Left cardiac atrium (tissue), 4 donors: Measurements from ENCODE around the gene TNNT2. TPM values are rescaled to one million over a fixed set of nuclear protein-coding genes. Genes with fewer than 3 reads are reported as not detected.
A peak's percentile ranks its signal among the peaks of the same experiment; 100 is the strongest.

Experiments
- ATAC-seq, 2 donors: fragments of 200-7000 bp; cut with Tn5 transposase; one replicate each; pipeline ENCODE4 v1.9.1; 2020; ENCODE audit warnings: mild to moderate bottlenecking in 2 of 2, moderate library complexity in 2 of 2
- DNase-seq: peaks from one replicate; pipeline ENCODE4 v3.0.0-alpha.2; 2020
- intact Hi-C, 2 donors: fragments of 100-400 bp; cut with DNase I; formaldehyde crosslinking; loops; one replicate each; pipeline versions ENCODE4 v1.14.1 to v1.15.1; 2022 to 2023
- total RNA-seq, 2 donors: library from RNA; stranded (reverse); fragmentation: NEBNext Ultra II Directional; extraction: Animal tissue kit (Norgen Biotek cat#: 25700); gene quantifications; one replicate each; pipeline ENCODE4 v1.2.1, GENCODE V29; 2021
- donor health status: DM: no; HTN: yes; CAD: no.
- donor health status: DM: no; HTN: yes; CAD: no; lungs with severe emphysema.
- donor health status: DM: yes; HTN: yes; CAD: no.
- donor health status: Dilated cardiomyopathy.

The TNNT2 gene
- total RNA-seq, 2 donors from 2014 or later, result 4,860 to 5,317 TPM

GRCh38 chr1:201404722-201405483 is 27.4 kb upstream of the TNNT2 start:
- intact Hi-C loops, result loop anchor here in 1 of 2 donors (5.0 kb wide), 2 partner anchors 58 to 153 kb away; no protein-coding TSS in a partner anchor
- DNase-seq (no peak), ATAC-seq (no peak)

- intact Hi-C loops, result no loop called here
- no peak for DNase-seq
- no peak for ATAC-seq
These were observed 26.6 kb upstream of the TNNT2 start for GRCh38 chr1:201404055-201404454.

GRCh38 chr1:201403359-201403758 is 25.9 kb upstream of the TNNT2 start:
- ATAC-seq, result no peak
- no peak for DNase-seq
- intact Hi-C loops, result no loop called here

- intact Hi-C loops, result no loop called here
These were observed 24.2 kb upstream of the TNNT2 start for GRCh38 chr1:201401700-201402099.

GRCh38 chr1:201400852-201401230 is 23.4 kb upstream of the TNNT2 start:
- ATAC-seq (peak; percentile 17 to 35), DNase-seq (no peak)
- intact Hi-C loops, result no loop called here

More at GRCh38 chr1:201401700-201402099, 24.2 kb upstream of the TNNT2 start:
- DNase-seq (no peak), ATAC-seq (peak in 1 of 2 donors; percentile 15)

GRCh38 chr1:201400212-201400851 is 22.9 kb upstream of the TNNT2 start:
- ATAC-seq (no peak), DNase-seq (no peak)
- intact Hi-C loops, result no loop called here

- no peak for DNase-seq
- ATAC-seq, result peak; percentile 44 to 46
- intact Hi-C loops, result no loop called here
These were observed 22.1 kb upstream of the TNNT2 start for GRCh38 chr1:201399352-201400126.

- no peak for DNase-seq
- no peak for ATAC-seq
- intact Hi-C loops, result no loop called here
These were observed 21.5 kb upstream of the TNNT2 start, which contains the start of gene LAD1 for GRCh38 chr1:201399018-201399351. Gene LAD1 (minus strand): TSS chr1:201399324. CDS start chr1:201399306, 18 bp downstream.

GRCh38 chr1:201397675-201398074 is 20.2 kb upstream of the TNNT2 start:
- intact Hi-C loops, result no loop called here
- DNase-seq (no peak), ATAC-seq (no peak)

GRCh38 chr1:201396861-201397464 is 19.5 kb upstream of the TNNT2 start:
- DNase-seq (no peak), ATAC-seq (no peak)
- intact Hi-C loops, result no loop called here

- DNase-seq (no peak), ATAC-seq (no peak)
- intact Hi-C loops, result no loop called here
These were observed 18.5 kb upstream of the TNNT2 start for GRCh38 chr1:201395936-201396335.

- DNase-seq (no peak), ATAC-seq (no peak)
- intact Hi-C loops, result no loop called here
These were observed 17.1 kb upstream of the TNNT2 start for GRCh38 chr1:201394591-201394990.

- DNase-seq (no peak), ATAC-seq (no peak)
- intact Hi-C loops, result no loop called here
These were observed 15.6 kb upstream of the TNNT2 start for GRCh38 chr1:201393076-201393475.

- no peak for ATAC-seq
- intact Hi-C loops, result no loop called here
- no peak for DNase-seq
These were observed 14.4 kb upstream of the TNNT2 start for GRCh38 chr1:201391651-201392511.

- intact Hi-C loops, result no loop called here
- DNase-seq, result no peak
- no peak for ATAC-seq
These were observed 13.7 kb upstream of the TNNT2 start for GRCh38 chr1:201391225-201391624.

GRCh38 chr1:201389051-201389450 is 11.6 kb upstream of the TNNT2 start:
- no peak for ATAC-seq
- no peak for DNase-seq
- intact Hi-C loops, result no loop called here

GRCh38 chr1:201386208-201386607 is 8.7 kb upstream of the TNNT2 start:
- no peak for DNase-seq
- no peak for ATAC-seq
- intact Hi-C loops, result no loop called here

GRCh38 chr1:201385299-201385891 is 7.9 kb upstream of the TNNT2 start:
- intact Hi-C loops, result no loop called here
- ATAC-seq, result peak; percentile 50 to 62
- DNase-seq, result peak; percentile 54
